H1 (cell line): ENCODE results near the gene CAPN14.

Experiments
- POLR2AphosphoS5 ChIP-seq: IDR thresholded peaks from 2 replicates; pipeline ENCODE4 v1.6.1; 2011; ENCODE audit warnings: low read depth, low read length
- USF2 ChIP-seq: IDR thresholded peaks from 2 replicates; pipeline ENCODE4 v1.6.1; 2011; ENCODE audit warnings: low read length, improper control_type of control experiment

- TF ChIP-seq POLR2AphosphoS5, result no peak
- no peak for TF ChIP-seq USF2
Measured at GRCh38 chr2:31161637-31162036, 55.7 kb downstream of the CAPN14 start.
